Stimulated activated effector memory CD8-positive, alpha-beta T cell treated with anti-CD3 and anti-CD28 coated beads, Interleukin-12 subunit alpha, Interleukin-12 subunit beta, amount 100 ng/mL, for 72 hours (primary cell): Measurements from ENCODE around the gene FMOD.

Experiments
- ATAC-seq: fragments of 150-1000 bp; cut with Tn5 transposase; 2 replicates; pipeline ENCODE4 v1.10.0; 2021
- DNase-seq, 2 donors: peaks; one replicate each; pipeline ENCODE4 v3.0.0; 2021 to 2022; ENCODE audit warnings: low spot score in 2 of 2
- H3K27ac Mint-ChIP-seq: one replicate; pipeline ENCODE4 v1.8.0; 2022; ENCODE audit warnings: mild to moderate bottlenecking, mixed read lengths
- H3K36me3 Mint-ChIP-seq: one replicate; pipeline ENCODE4 v1.8.0; 2022; ENCODE audit warnings: mild to moderate bottlenecking, mixed read lengths
- H3K4me1 Mint-ChIP-seq: one replicate; pipeline ENCODE4 v1.8.0; 2022; ENCODE audit warnings: mixed read lengths
- H3K4me3 Mint-ChIP-seq: one replicate; pipeline ENCODE4 v1.8.0; 2022; ENCODE audit warnings: mild to moderate bottlenecking, mixed read lengths
- H3K9me3 Mint-ChIP-seq: one replicate; pipeline ENCODE4 v1.8.0; 2022; ENCODE audit warnings: mixed read lengths

FMOD gene

GRCh38 chr1:203346060-203346768 is 4.7 kb downstream of the FMOD start:
- Mint-ChIP-seq H3K9me3 (no peaks in the 10 kb centered on the region), H3K4me1 (peaks cover 24% of the 10 kb centered on the region), H3K4me3 (no peak overlapping the region), H3K27ac (no peak overlapping the region), H3K36me3 (no peaks in the 10 kb centered on the region)
- DNase-seq (no peak), ATAC-seq (no peak)

GRCh38 chr1:203343956-203344754 is 6.8 kb downstream of the FMOD start:
- ATAC-seq (no peak), DNase-seq (no peak)
- Mint-ChIP-seq H3K27ac (no peak overlapping the region), H3K36me3 (no peaks in the 10 kb centered on the region), H3K4me1 (peaks cover 21% of the 10 kb centered on the region), H3K4me3 (no peak overlapping the region), H3K9me3 (no peaks in the 10 kb centered on the region)

DNA sequence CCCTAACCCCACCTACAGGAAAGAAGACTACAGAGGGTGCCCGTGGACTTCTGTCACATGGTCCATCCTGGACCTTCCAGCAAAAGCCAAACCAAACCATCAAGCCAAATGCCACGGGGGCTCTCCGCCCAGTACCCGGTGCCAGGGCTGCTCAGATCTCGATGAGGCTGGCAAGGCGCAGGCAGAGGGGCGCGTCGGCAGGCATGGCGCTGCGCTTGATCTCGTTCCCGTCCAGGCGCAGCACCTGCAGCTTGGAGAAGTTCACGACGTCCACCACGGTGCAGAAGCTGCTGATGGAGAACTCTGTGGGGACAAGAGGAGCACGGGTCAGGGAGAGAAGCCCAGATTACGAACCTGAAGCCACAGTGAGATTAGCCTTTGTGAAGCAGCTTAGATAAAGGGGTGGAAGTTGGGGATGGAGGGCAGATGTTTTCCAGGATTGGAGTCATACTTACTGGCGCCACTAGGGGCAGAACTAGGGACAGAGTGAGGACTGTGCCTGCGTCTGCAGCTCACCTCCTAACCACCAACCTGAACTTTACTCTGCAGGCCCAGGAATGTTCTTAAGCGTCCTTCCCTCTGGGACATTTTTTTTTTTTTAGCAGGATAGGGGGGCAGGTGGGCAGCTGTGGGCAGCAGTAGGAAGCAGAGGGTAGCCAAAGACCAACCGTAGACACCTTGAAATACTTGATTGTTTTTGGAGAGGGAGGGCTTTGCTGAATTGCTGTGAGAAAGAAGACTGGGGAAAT is 8.6 kb downstream of the FMOD start:
- DNase-seq: peak in 1 of 2 donors; percentile 69
- H3K9me3 Mint-ChIP-seq: no peaks in the 10 kb centered on the region
- ATAC-seq: peak; percentile 66
- no peaks in the 10 kb centered on the region for H3K36me3 Mint-ChIP-seq
- peak overlapping the region; percentile 1 for H3K4me3 Mint-ChIP-seq
- H3K27ac Mint-ChIP-seq: no peak overlapping the region
- peaks cover 29% of the 10 kb centered on the region for H3K4me1 Mint-ChIP-seq

DNA sequence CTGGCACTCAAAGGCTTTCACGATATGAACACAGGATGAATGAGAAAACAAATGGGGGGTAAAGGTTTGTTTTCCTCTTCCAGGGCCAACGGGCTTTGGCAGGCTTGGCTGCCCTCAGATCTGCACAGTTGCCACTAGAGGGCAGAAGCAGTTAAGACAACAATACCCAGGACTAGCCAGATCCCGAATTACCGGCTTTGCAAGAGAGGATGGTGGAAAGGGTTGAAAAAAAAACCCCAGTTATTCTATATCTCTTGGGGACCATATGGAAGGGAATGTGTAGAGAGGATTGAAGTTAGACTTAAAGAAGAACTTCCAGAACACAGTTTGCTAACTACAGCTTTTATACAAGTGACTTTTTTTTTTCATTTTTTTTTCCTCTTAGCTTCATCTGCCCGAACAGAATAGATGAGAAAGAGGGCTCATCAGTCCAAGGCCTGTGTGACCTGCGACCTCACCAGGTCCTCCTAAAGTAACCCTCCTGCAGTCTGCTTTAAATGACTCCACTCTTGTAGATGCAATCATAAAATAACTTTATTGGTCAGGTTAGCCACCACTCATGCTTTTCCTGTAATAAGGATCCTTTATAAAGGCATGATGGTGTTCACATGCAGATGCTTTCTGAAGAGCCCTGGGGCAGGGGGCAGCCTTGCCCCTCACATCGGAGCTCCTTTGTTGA is 10.7 kb downstream of the FMOD start:
- DNase-seq (peak; percentile 30 to 68), ATAC-seq (peak; percentile 79)
- peaks cover 40% of the 10 kb centered on the region for H3K4me1 Mint-ChIP-seq
- H3K4me3 Mint-ChIP-seq: no peak overlapping the region
- no peak overlapping the region for H3K27ac Mint-ChIP-seq
- H3K9me3 Mint-ChIP-seq: no peaks in the 10 kb centered on the region
- H3K36me3 Mint-ChIP-seq: no peaks in the 10 kb centered on the region

- Mint-ChIP-seq H3K4me3 (no peak overlapping the region), H3K27ac (peak overlapping the region; percentile 12), H3K36me3 (no peaks in the 10 kb centered on the region), H3K4me1 (peaks cover 41% of the 10 kb centered on the region), H3K9me3 (no peaks in the 10 kb centered on the region)
- DNase-seq: peak in 1 of 2 donors; percentile 67
- ATAC-seq: peak; percentile 65
These were observed 12.4 kb downstream of the FMOD start for GRCh38 chr1:203338335-203339036.

GRCh38 chr1:203336097-203336496 is 14.8 kb downstream of the FMOD start:
- no peak for ATAC-seq
- H3K27ac Mint-ChIP-seq: peak overlapping the region; percentile 86
- H3K9me3 Mint-ChIP-seq: no peaks in the 10 kb centered on the region

DNA sequence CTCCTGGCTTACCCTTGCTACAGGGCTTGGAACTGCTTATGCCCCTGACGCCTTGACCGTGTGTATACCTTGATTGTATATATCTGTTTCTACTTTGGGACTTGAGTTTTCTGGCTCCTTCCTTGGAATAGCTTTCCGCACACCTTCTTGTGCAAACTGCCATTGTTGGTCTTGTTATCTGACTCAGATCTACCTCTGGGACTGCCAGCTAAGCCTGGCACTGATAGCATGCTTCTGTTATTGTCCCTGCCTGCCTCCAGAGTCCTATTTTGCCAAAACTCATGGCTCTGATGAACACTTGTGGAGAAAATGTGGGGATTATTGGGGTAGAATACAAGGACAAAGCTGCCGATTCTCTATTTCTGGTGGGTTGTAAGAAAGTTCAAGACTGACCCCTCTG is 15.4 kb downstream of the FMOD start:
- Mint-ChIP-seq H3K36me3 (no peaks in the 10 kb centered on the region), H3K4me1 (peaks cover 28% of the 10 kb centered on the region), H3K4me3 (peak overlapping the region; percentile 16), H3K9me3 (no peaks in the 10 kb centered on the region), H3K27ac (peak overlapping the region; percentile 86)
- DNase-seq: no peak
- ATAC-seq: no peak

More at GRCh38 chr1:203336097-203336496, 14.8 kb downstream of the FMOD start:
- peak overlapping the region; percentile 16 for H3K4me3 Mint-ChIP-seq
- no peak for DNase-seq
- H3K36me3 Mint-ChIP-seq: no peaks in the 10 kb centered on the region
- H3K4me1 Mint-ChIP-seq: peaks cover 28% of the 10 kb centered on the region

GRCh38 chr1:203331224-203331623 is 19.7 kb downstream of the FMOD start:
- no peaks in the 10 kb centered on the region for H3K9me3 Mint-ChIP-seq
- peaks cover 34% of the 10 kb centered on the region for H3K4me1 Mint-ChIP-seq
- no peak overlapping the region for H3K27ac Mint-ChIP-seq
- H3K4me3 Mint-ChIP-seq: no peak overlapping the region
- no peak for ATAC-seq
- no peak for DNase-seq
- H3K36me3 Mint-ChIP-seq: peaks cover 11% of the 10 kb centered on the region

- no peak for ATAC-seq
- Mint-ChIP-seq H3K36me3 (peaks cover 18% of the 10 kb centered on the region), H3K4me3 (peak overlapping the region; percentile 79), H3K4me1 (peaks cover 48% of the 10 kb centered on the region), H3K27ac (no peak overlapping the region), H3K9me3 (no peaks in the 10 kb centered on the region)
- no peak for DNase-seq
These were observed 22.2 kb downstream of the FMOD start for GRCh38 chr1:203328714-203329122.

DNA sequence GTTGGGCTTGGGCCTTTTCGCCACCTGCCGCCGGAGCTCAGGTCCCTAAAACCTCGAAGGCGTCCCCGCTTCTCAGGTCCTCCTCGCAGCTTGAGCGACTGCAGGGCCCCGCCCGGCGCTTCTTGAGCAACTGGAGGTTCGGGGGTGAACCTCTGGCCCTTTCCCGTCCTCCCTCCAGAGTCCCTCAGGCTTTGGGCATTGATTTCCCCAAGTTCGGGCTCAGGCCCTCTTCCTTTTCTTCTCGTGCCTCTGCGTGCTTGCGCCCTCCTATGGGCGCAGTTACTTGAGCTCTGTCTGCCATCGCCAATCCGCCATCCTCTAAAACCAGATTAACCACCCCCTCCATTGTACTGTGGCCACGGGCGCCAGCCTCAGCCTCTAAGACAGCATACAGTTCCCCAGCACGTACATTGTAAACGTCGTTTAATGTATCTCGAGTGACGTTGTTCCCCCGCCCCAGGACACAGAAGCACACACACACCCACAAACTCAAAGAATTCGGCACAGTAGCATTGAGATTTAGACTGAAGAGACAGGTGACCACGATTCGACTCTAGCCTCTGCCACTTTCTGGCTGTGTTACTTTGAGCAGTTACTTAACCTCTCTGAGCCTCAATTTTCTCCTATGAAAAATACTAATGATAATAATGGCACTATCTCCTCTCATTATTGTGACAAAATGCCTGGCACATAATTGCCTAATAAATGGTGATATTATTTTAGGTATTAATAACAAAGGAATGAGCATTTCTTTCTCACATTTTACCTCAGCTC is 23.1 kb downstream of the FMOD start:
- Mint-ChIP-seq H3K27ac (peak overlapping the region; percentile 96), H3K36me3 (peaks cover 18% of the 10 kb centered on the region), H3K9me3 (no peaks in the 10 kb centered on the region), H3K4me1 (peaks cover 57% of the 10 kb centered on the region), H3K4me3 (peak overlapping the region; percentile 79)
- DNase-seq (peak; percentile 53 to 88), ATAC-seq (peak; percentile 81)

GRCh38 chr1:203326830-203327683 is 23.9 kb downstream of the FMOD start:
- Mint-ChIP-seq H3K27ac (peak overlapping the region; percentile 96), H3K4me3 (peak overlapping the region; percentile 79), H3K36me3 (peaks cover 18% of the 10 kb centered on the region), H3K9me3 (no peaks in the 10 kb centered on the region), H3K4me1 (peaks cover 65% of the 10 kb centered on the region)
- DNase-seq (peak; percentile 90 to 97), ATAC-seq (peak; percentile 90)

DNA sequence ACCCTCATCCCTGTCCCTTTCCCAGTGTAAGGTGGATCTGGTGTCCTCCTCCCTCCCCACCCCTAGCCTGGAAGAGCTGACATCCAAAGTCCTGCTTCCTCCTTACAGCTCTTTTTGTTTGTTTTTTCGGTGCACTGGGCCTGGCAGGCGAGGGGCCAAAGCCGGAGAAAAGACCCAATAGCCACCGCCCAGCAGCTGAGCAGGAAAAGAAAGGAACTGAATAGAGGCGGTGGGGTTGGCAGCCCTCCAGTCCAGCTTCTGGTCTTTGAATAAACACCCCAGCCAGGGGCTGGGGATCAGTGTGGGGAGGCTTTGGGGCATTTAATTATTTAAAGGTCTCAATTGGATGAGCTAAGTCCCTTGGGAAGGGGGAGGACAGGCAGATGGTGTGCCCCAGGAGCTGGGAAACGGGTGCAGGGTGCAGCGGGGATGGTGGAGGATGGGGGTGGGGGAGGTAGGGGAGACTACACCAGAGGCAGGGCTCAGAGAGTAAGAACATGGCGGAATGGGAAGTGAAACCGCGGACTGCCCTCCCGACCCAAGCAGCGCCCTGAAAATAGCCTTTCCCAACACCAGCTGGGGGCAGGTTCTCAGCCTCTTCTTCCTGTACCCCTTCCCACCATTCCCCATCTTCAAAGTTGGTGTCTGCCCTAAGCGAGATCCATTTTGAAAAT is 25.4 kb downstream of the FMOD start:
- no peaks in the 10 kb centered on the region for H3K9me3 Mint-ChIP-seq

GRCh38 chr1:203325026-203325417 is 25.9 kb downstream of the FMOD start:
- Mint-ChIP-seq H3K4me3 (peak overlapping the region; percentile 79), H3K27ac (peak overlapping the region; percentile 83), H3K4me1 (peaks cover 85% of the 10 kb centered on the region), H3K9me3 (no peaks in the 10 kb centered on the region), H3K36me3 (peaks cover 18% of the 10 kb centered on the region)
- ATAC-seq (peak; percentile 41), DNase-seq (peak; percentile 29 to 78)

More for the DNA sequence above, 25.4 kb downstream of the FMOD start:
- Mint-ChIP-seq H3K36me3 (peaks cover 18% of the 10 kb centered on the region), H3K4me3 (peak overlapping the region; percentile 79), H3K27ac (peak overlapping the region; percentile 83), H3K4me1 (peaks cover 80% of the 10 kb centered on the region)
- ATAC-seq (no peak), DNase-seq (no peak)
